ENCODE measurements around the gene TIMM17B.

DNA sequence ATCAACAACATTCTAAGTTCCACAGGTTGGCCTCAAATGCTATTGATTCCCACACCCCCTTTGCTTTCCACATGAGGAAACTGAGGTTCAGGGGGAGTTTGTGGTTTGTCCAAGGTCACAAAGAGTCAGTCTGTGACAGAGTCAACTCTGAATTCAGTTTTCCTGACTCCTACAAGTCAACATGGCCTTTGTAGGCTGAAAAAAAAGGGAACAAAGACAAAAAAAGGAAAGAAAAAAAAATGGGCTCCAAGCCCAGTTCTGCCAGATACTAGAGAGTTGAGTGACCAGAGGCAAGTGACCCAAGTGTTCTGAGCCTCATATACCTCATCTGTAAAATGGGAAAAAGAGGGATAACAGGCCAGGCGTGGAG lies 37.7 kb upstream of the TIMM17B start:
- TF ChIP-seq, protein P1, sequence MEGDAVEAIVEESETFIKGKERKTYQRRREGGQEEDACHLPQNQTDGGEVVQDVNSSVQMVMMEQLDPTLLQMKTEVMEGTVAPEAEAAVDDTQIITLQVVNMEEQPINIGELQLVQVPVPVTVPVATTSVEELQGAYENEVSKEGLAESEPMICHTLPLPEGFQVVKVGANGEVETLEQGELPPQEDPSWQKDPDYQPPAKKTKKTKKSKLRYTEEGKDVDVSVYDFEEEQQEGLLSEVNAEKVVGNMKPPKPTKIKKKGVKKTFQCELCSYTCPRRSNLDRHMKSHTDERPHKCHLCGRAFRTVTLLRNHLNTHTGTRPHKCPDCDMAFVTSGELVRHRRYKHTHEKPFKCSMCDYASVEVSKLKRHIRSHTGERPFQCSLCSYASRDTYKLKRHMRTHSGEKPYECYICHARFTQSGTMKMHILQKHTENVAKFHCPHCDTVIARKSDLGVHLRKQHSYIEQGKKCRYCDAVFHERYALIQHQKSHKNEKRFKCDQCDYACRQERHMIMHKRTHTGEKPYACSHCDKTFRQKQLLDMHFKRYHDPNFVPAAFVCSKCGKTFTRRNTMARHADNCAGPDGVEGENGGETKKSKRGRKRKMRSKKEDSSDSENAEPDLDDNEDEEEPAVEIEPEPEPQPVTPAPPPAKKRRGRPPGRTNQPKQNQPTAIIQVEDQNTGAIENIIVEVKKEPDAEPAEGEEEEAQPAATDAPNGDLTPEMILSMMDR (IDR thresholded peaks at IDR 0.05), result no peak
- TF ChIP-seq JUN (IDR thresholded peaks at IDR 0.05) (no peak), MAZ (IDR thresholded peaks at IDR 0.05; ENCODE audit: borderline replicate concordance, low read depth, low read length) (no peak), POLR2A (IDR thresholded peaks at IDR 0.05; ENCODE audit: low read length) (no peak), RFX5 (IDR thresholded peaks at IDR 0.05) (no peak), RCOR1 (IDR thresholded peaks at IDR 0.05; ENCODE audit: low read depth, low read length) (no peak), EP300 (IDR thresholded peaks at IDR 0.05) (no peak), ZSCAN20 (CRISPR knock-in tag; IDR thresholded peaks at IDR 0.05) (no peak), JUNB (IDR thresholded peaks at IDR 0.05) (no peak), SREBF2 (IDR thresholded peaks at IDR 0.05) (no peak), ESRRA (IDR thresholded peaks at IDR 0.05; ENCODE audit: borderline replicate concordance, low read length) (no peak), SMC3 (IDR thresholded peaks at IDR 0.05) (no peak)
- TF ChIP-seq, protein P2, sequence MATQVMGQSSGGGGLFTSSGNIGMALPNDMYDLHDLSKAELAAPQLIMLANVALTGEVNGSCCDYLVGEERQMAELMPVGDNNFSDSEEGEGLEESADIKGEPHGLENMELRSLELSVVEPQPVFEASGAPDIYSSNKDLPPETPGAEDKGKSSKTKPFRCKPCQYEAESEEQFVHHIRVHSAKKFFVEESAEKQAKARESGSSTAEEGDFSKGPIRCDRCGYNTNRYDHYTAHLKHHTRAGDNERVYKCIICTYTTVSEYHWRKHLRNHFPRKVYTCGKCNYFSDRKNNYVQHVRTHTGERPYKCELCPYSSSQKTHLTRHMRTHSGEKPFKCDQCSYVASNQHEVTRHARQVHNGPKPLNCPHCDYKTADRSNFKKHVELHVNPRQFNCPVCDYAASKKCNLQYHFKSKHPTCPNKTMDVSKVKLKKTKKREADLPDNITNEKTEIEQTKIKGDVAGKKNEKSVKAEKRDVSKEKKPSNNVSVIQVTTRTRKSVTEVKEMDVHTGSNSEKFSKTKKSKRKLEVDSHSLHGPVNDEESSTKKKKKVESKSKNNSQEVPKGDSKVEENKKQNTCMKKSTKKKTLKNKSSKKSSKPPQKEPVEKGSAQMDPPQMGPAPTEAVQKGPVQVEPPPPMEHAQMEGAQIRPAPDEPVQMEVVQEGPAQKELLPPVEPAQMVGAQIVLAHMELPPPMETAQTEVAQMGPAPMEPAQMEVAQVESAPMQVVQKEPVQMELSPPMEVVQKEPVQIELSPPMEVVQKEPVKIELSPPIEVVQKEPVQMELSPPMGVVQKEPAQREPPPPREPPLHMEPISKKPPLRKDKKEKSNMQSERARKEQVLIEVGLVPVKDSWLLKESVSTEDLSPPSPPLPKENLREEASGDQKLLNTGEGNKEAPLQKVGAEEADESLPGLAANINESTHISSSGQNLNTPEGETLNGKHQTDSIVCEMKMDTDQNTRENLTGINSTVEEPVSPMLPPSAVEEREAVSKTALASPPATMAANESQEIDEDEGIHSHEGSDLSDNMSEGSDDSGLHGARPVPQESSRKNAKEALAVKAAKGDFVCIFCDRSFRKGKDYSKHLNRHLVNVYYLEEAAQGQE (IDR thresholded peaks at IDR 0.05), result no peak

Measured in A549 (cell line).